GDM1 (cell line): Measurements from ENCODE around the gene RBL2.
"Not testable (repeated sequence)": the region's sequence is repeated elsewhere in the genome, so short reads cannot be mapped to it uniquely, and the experiment has no call there.

Experiments
- DNase-seq: peaks from one replicate; lab custom pipeline; 2025; lab: John Stamatoyannopoulos, UW

The RBL2 gene

DNA sequence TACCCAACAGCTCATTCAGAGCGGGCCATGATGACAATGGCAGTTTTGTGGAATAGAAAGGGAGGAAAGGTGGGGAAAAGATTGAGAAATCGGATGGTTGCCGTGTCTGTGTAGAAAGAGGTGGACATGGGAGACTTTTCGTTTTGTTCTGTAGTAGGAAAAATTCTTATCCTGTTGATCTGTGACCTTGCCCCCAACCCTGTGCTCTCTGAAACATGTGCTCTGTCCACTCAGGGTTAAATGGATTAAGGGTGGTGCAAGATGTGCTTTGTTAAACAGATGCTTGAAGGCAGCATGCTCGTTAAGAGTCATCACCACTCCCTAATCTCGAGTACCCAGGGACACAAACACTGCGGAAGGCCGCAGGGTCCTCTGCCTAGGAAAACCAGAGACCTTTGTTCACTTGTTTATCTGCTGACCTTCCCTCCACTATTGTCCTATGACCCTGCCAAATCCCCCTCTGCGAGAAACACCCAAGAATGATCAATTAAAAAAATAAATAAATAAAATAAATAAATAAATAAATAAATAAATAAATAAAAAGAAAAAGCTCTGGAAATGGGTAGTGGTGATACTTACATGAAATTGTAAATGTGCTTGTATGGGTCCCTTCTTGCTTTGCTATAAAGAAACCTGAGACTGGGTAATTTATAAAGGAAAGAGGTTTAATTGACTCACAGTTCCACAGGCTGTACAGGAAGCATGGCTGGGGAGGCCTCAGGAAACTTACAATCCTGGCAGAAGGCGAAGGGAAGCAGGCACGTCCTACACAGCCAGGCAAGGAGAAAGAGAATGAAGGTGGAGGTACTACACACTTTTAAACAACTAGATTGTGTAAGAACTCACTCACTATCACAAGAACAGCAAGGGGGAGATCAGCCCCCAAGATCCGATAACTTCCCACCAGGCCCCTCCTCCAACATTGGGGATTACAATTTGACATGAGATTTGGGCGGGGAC lies 105.8 kb downstream of the RBL2 start:
- not testable (repeated sequence) for DNase-seq
